Duodenal mucosa (tissue), 2 donors: ENCODE results near the gene SPATA31E1.

ENCODE experiments used
- H3K27ac ChIP-seq: one replicate; pipeline ENCODE4 v1.7.0; 2013; ENCODE audit warnings: low read depth, low read length
- H3K27me3 ChIP-seq, 2 donors: one replicate each; pipeline ENCODE4 v1.7.0; 2013; ENCODE audit warnings: low read length in 2 of 2, control low read depth in 1 of 2; ENCODE audit not compliant: insufficient read depth in 2 of 2, control insufficient read depth in 1 of 2
- H3K36me3 ChIP-seq, 2 donors: one replicate each; pipeline ENCODE4 v1.7.0; 2013; ENCODE audit warnings: low read length in 2 of 2, control low read depth in 1 of 2; ENCODE audit not compliant: insufficient read depth in 2 of 2, control insufficient read depth in 1 of 2
- H3K4me1 ChIP-seq, 2 donors: one replicate each; pipeline ENCODE4 v1.7.0; 2013; ENCODE audit warnings: low read length in 2 of 2, control low read depth in 1 of 2; ENCODE audit not compliant: insufficient read depth in 2 of 2, control insufficient read depth in 1 of 2
- H3K4me3 ChIP-seq, 2 donors: one replicate each; pipeline ENCODE4 v1.7.0; 2013; ENCODE audit warnings: low read length in 2 of 2, low read depth in 1 of 2
- H3K9ac ChIP-seq, 2 donors: one replicate each; pipeline ENCODE4 v1.7.0; 2013; ENCODE audit warnings: low read length in 2 of 2, low read depth in 1 of 2
- H3K9me3 ChIP-seq, 2 donors: one replicate each; pipeline ENCODE4 v1.7.0; 2013; ENCODE audit warnings: low read length in 2 of 2, control low read depth in 1 of 2; ENCODE audit not compliant: control insufficient read depth in 1 of 2

The SPATA31E1 gene

GRCh38 chr9:87884578-87885459 lies 2.1 kb downstream of the SPATA31E1 start:
- H3K9me3 ChIP-seq = no peaks in the 10 kb centered on the region
- no peak overlapping the region for H3K9ac ChIP-seq
- no peaks in the 10 kb centered on the region for H3K27me3 ChIP-seq
- no peak overlapping the region for H3K27ac ChIP-seq
- peaks cover 6 to 12% of the 10 kb centered on the region in 2 donors for H3K4me1 ChIP-seq
- no peak overlapping the region for H3K4me3 ChIP-seq
- no peaks in the 10 kb centered on the region for H3K36me3 ChIP-seq

- H3K27me3 ChIP-seq = no peaks in the 10 kb centered on the region
- H3K9me3 ChIP-seq = no peaks in the 10 kb centered on the region
- H3K9ac ChIP-seq = no peak overlapping the region
- H3K27ac ChIP-seq = no peak overlapping the region
- no peak overlapping the region for H3K4me3 ChIP-seq
- H3K4me1 ChIP-seq = peaks cover 6% of the 10 kb centered on the region in 2 donors
- no peaks in the 10 kb centered on the region for H3K36me3 ChIP-seq
Observed at GRCh38 chr9:87885484-87886189, 3.0 kb downstream of the SPATA31E1 start.

- H3K36me3 ChIP-seq = no peaks in the 10 kb centered on the region
Observed at GRCh38 chr9:87886210-87886932, 3.7 kb downstream of the SPATA31E1 start.

GRCh38 chr9:87886933-87887505 lies 4.3 kb downstream of the SPATA31E1 start:
- Histone ChIP-seq H3K4me3 (no peak overlapping the region), H3K27ac (no peak overlapping the region), H3K27me3 (no peaks in the 10 kb centered on the region), H3K36me3 (no peaks in the 10 kb centered on the region), H3K4me1 (peaks cover 6% of the 10 kb centered on the region in 2 donors), H3K9me3 (no peaks in the 10 kb centered on the region), H3K9ac (no peak overlapping the region)

More at GRCh38 chr9:87886210-87886932, 3.7 kb downstream of the SPATA31E1 start:
- H3K27me3 ChIP-seq = no peaks in the 10 kb centered on the region
- H3K9me3 ChIP-seq = no peaks in the 10 kb centered on the region
- no peak overlapping the region for H3K9ac ChIP-seq
- no peak overlapping the region for H3K4me3 ChIP-seq
- H3K4me1 ChIP-seq = peaks cover 6% of the 10 kb centered on the region in 2 donors
- H3K27ac ChIP-seq = no peak overlapping the region

GRCh38 chr9:87887661-87888480 lies 5.2 kb downstream of the SPATA31E1 start:
- Histone ChIP-seq H3K4me1 (peaks cover 6% of the 10 kb centered on the region in 2 donors), H3K9ac (no peak overlapping the region), H3K36me3 (no peaks in the 10 kb centered on the region), H3K9me3 (no peaks in the 10 kb centered on the region), H3K27ac (no peak overlapping the region), H3K27me3 (no peaks in the 10 kb centered on the region), H3K4me3 (no peak overlapping the region)

- Histone ChIP-seq H3K9ac (no peak overlapping the region), H3K36me3 (no peaks in the 10 kb centered on the region), H3K4me1 (peaks cover 6% of the 10 kb centered on the region in 2 donors), H3K27ac (no peak overlapping the region), H3K27me3 (no peaks in the 10 kb centered on the region), H3K9me3 (no peaks in the 10 kb centered on the region), H3K4me3 (no peak overlapping the region)
Observed at GRCh38 chr9:87888501-87888900, 5.8 kb downstream of the SPATA31E1 start.

- H3K4me3 ChIP-seq = no peak overlapping the region
- no peak overlapping the region for H3K27ac ChIP-seq
- no peak overlapping the region for H3K9ac ChIP-seq
- H3K9me3 ChIP-seq = no peaks in the 10 kb centered on the region
- no peaks in the 10 kb centered on the region for H3K27me3 ChIP-seq
- H3K36me3 ChIP-seq = no peaks in the 10 kb centered on the region
- H3K4me1 ChIP-seq = peaks cover 6% of the 10 kb centered on the region in 2 donors
Observed at GRCh38 chr9:87889065-87889881, 6.6 kb downstream of the SPATA31E1 start.

GRCh38 chr9:87889882-87890252 lies 7.2 kb downstream of the SPATA31E1 start:
- Histone ChIP-seq H3K36me3 (peaks cover 3% of the 10 kb centered on the region in 2 donors), H3K9ac (no peak overlapping the region), H3K27ac (no peak overlapping the region), H3K4me1 (peaks cover 6% of the 10 kb centered on the region in 2 donors), H3K4me3 (no peak overlapping the region), H3K27me3 (no peaks in the 10 kb centered on the region), H3K9me3 (no peaks in the 10 kb centered on the region)

- peaks cover 6% of the 10 kb centered on the region in 2 donors for H3K4me1 ChIP-seq
- H3K36me3 ChIP-seq = peaks cover 4 to 5% of the 10 kb centered on the region in 2 donors
- no peaks in the 10 kb centered on the region for H3K9me3 ChIP-seq
- H3K4me3 ChIP-seq = no peak overlapping the region
- H3K27me3 ChIP-seq = no peaks in the 10 kb centered on the region
- no peak overlapping the region for H3K27ac ChIP-seq
- no peak overlapping the region for H3K9ac ChIP-seq
Observed at GRCh38 chr9:87890837-87891236, 8.2 kb downstream of the SPATA31E1 start.
